Activated CD8-positive, alpha-beta memory T cell treated with anti-CD3 and anti-CD28 coated beads, Interleukin-2, amount 50 U/mL, for 48 hours (primary cell): ENCODE results near the gene JADE2.
"Not testable (repeated sequence)": the region's sequence is repeated elsewhere in the genome, so short reads cannot be mapped to it uniquely, and the experiment has no call there.

ENCODE experiments used
- DNase-seq: peaks from one replicate; pipeline ENCODE4 v3.0.0-alpha.2; 2020

JADE2 gene

GRCh38 chr5:134595458-134595838, 70.0 kb downstream of the JADE2 start:
- no peak for DNase-seq

- not testable (repeated sequence) for DNase-seq
Observed at GRCh38 chr5:134599820-134600219, 74.3 kb downstream of the JADE2 start.

GRCh38 chr5:134600600-134600999, 75.1 kb downstream of the JADE2 start:
- no peak for DNase-seq

DNA sequence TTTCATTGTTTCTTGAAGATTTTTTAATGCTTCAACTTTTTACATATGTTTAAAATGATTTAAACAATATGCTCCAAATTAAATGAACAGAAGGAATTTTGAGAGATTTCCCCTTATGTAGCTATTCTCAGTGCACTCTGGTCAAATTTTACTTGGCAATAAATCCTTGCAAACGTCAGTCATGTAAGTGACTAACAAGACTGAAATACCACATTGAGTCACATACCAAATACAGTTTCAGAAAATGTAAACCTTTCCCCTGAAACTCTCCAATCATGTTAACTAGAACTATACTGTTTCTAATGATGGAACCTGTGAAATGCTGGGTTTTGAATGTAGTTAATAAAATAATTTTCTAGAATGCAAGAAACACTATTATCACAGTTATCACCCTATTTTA, 77.6 kb downstream of the JADE2 start:
- no peak for DNase-seq

GRCh38 chr5:134604908-134605307, 79.4 kb downstream of the JADE2 start:
- no peak for DNase-seq

- DNase-seq: no peak
Observed at GRCh38 chr5:134606726-134607125, 81.3 kb downstream of the JADE2 start.

DNA sequence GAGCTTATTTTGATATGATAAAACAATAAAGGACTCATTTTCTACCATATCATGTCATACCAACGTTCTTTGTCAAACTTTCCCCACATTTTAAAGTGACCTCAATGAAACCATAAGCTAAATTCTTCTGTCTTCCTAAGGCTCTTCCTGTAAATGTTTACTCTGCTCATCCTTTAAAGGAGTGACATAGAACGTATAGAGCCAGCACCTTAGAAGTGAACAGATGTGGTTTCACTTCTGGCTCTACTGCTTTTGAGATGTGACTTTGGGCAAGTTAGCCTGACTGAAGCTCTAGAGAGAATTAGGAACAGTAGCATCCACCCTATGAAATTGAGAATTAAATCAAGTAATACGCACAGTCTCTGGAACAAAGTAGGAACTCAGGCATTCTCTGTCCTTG, 83.1 kb downstream of the JADE2 start:
- DNase-seq: no peak

DNA sequence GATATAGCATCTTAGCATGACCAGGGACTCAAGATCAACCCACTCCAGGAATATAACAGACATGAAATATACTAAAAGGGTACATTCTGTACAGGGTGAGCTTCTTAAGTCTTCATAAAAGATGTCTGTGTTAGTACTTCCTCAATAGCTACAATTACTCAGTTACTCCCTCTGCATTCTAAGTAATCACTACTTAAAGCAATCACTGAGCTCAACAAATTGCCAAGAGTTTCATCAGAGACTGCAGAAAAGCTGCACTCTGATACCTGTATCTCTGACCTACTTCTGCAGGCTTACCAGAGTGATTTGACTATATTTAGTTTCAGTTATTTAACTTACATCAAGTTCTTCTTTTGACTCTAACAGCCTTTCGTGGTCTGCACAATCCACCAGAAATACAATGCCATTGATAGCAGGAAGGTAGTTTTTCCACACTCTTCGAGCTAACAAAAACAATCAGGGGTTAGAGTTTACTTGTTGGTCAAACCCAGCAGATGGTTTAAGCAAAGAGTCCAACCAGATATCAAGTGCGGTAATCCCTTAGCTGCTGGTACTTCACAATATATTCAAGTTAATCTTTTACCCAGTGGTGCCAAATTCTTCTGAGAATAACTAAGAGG, 83.9 kb downstream of the JADE2 start:
- DNase-seq: no peak

- DNase-seq: no peak
Observed at GRCh38 chr5:134610725-134611124, 85.3 kb downstream of the JADE2 start.

GRCh38 chr5:134611515-134611914, 86.0 kb downstream of the JADE2 start:
- DNase-seq: no peak

GRCh38 chr5:134614450-134615085, 89.1 kb downstream of the JADE2 start:
- no peak for DNase-seq

- DNase-seq: no peak
Observed at GRCh38 chr5:134620634-134621033, 95.2 kb downstream of the JADE2 start.

DNA sequence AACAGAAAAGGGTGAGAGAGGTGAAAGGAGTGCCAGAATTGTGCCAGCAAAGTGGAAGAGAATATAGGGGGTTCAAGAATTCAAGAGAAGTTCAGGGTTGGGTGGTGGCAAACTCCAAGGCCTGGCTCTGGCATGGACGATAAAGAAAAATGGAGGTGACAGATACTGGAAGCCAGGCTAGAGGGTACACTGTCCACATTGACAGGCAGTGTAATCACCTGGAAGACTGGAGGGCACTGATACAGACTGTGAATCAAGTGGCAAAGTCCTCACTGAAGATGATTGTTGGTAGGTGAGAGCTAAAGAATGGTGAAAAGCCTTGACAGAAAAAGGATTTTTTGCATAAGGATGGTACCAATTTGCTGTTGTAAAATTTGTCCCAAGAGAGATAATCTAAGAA, 100.1 kb downstream of the JADE2 start:
- no peak for DNase-seq

- no peak for DNase-seq
Observed at GRCh38 chr5:134626369-134627014, 101.0 kb downstream of the JADE2 start.
